Stimulated activated CD8-positive, alpha-beta memory T cell treated with anti-CD3 and anti-CD28 coated beads, Interleukin-7, amount 100 ng/mL, for 48 hours (primary cell): ENCODE results near the gene LBHD1.
"Not testable (repeated sequence)": the region's sequence is repeated elsewhere in the genome, so short reads cannot be mapped to it uniquely, and the experiment has no call there.

Source experiments
- DNase-seq, 2 donors: peaks; one replicate each; pipeline ENCODE4 v3.0.0-alpha.2; 2020; ENCODE audit warnings: low read depth in 1 of 2; ENCODE audit errors: extremely low read depth in 1 of 2

The LBHD1 gene

DNA sequence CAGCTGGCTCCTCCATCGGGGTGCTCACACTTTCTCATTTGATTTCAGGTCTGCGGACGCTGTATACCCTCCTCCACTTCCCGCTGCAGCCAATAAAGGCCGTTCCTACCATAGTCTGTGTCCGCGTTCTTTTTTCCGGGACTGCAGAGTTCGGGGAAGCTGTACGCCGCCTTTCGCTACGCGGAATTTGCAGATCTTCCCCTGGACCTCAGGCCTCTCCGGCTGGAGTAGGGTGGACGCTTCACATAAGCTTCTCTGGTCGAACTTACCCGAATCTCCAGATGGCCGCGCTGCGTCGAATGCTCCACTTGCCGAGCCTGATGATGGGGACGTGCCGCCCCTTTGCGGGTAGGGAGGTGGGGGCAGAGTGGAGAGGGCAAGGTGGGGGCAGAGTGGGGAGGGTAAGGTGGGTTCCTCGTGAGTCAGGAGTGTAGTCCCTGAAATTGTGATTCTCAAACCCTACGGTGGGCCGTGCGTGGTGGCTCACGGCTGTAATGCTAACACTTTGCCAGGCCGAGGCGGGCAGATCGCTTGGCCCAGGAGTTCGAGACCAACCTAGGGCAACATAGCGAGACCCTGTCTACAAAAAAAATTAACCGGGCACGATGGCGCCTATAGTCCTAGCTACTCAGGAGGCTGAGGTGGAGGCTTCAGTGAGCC, 6.3 kb downstream of the LBHD1 start:
- peak in 1 of 2 donors; percentile 62 for DNase-seq

DNA sequence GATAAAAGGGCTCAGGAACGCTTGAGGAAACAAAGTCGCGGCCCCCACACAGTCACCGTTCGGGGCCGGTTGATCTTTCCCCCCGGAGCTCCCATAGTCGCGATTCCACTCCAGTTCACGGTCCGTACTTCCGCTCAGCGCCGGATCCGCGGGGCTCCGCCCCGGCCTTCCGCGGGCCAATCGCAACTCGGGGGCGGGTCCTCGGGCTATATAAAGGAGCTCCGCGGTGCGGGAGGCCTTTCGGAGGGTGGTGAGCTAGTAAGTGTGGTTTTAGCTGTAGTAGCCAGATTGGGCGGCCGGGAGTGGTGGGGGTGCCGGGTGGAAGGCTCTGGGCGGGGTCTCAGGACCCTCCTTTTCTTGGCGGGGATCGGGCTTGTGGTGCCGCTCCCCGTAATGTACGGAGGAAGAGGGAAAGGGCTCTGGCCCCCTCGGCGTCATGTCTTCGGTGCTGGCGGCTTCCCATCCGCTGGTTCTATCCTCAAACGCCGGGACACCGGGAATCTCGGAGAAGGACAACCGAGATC, 6.9 kb downstream of the LBHD1 start, which contains the start of the genes C11orf98 and CSKMT:
Gene C11orf98, minus strand, starts transcription at position 136 of the 524 bp plus-strand sequence. Its CDS starts 41 bp downstream, at position 95.
Gene CSKMT, plus strand, starts transcription at position 238 of the 524 bp plus-strand sequence. CDS start 568 bp downstream, outside the sequence.
- peak; percentile 92 to 93 for DNase-seq

GRCh38 chr11:62664405-62665074, 7.5 kb downstream of the LBHD1 start:
- peak in 1 of 2 donors; percentile 44 for DNase-seq

DNA sequence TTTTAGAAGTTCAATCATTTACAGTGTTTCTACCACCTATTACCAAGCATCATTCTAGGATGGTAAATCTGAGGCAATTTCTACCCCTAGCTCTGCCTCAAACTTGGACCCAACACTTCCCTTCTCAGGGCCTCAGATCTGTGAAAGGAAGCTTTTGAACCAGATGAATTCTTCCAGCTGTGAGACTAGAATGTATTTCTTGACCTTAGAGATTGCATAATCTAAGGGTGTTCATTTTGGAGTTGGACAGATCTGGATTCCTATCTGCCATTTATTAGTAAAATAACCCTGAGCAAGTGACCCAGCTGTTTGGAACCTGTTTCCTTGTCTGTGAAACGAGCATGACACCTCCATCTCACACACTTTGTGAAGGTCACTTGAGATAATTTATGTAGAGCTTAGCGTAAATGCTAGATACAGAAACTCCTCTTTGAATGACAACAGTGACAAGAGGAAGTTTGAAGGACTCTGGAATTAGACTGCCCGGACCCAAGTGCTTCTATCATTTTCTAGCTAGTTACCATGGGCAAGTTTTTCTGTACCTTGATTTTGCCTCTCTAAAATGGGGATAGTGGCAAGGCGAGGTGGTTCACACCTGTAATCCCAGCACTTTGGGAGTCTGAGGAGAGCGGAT, 15.2 kb downstream of the LBHD1 start:
- DNase-seq = no peak

- DNase-seq = no peak
Measured at GRCh38 chr11:62654297-62654696, 17.8 kb downstream of the LBHD1 start.

DNA sequence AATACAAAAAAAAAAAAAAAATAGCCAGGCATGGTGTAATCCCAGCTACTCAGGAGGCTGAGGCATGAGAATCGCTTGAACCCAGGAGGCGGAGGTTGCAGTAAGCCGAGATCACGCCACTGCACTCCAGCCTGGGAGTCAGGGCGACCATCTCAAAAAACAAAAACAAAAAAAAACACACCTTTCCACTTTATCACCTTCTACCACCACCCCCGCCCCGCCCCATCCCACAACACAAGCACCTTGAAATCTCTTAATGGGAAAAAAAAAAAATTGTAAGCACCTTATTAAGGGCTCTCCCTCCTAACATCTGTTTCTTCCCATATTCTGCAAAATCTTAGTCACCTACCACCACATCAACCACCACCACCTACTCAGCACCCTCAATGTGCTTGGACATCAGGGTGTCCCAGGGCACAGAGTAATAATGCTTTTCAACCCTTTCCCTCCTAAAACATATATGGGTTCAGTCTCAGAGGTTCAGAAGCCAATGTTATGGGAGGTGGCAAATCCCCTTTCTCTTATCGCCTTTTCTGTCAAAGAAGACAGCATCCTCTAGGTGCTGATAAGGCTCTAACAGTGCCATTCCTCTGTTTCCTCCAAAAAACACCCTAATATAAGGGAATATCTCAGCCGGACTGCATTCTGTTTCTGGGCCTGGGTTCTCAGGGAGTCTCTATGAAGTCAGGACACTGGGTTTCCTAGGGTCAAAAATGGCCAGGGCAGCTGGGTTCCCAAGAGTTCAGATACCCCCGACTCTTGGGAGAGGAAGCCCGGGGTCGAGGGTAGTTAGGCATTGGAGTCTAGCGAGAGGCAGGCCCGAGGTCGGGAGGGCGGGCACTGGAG, 19.7 kb downstream of the LBHD1 start:
- DNase-seq = no peak

- DNase-seq = not testable (repeated sequence)
Measured at GRCh38 chr11:62650283-62650682, 21.8 kb downstream of the LBHD1 start.

DNA sequence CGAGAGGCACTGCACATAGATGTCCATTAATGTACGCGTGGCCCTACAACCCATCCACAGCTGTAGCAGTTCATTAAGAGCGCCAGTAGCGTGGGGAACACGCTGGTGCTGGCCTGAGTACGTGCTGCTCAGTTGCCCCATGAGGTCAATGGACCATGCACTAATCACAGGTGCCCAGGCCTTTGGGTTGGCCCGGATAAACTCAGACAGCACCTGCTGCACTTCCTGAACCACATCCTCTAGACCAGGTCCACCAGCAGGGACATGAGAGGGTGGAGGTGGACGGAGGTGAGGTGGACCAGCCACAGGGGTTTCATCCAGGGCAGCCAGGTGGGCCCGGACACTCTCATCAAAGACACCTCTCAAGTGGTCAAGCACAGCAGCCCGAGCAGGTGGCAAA, 22.6 kb downstream of the LBHD1 start:
- no peak for DNase-seq

DNA sequence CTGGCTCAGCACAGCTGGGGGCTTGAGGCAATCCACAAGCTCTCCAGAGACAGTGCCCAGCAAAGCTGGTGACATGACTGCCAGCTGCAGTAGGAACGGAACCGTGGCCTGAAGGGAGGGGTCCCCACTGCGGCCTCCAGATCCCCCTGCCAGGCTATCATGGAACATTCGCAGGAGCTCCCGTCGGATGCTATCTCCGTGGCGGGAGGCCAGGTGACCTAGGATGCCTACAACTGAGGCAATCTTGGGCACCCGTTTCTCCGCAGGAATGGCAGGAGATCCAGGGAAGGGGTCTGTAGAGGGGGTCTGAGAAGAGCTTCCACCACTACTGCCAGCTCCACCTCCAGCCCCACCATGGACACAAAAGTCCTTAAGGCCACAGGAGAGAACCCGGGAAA, 23.1 kb downstream of the LBHD1 start:
- no peak for DNase-seq

GRCh38 chr11:62648185-62648966, 23.7 kb downstream of the LBHD1 start:
- no peak for DNase-seq

- no peak for DNase-seq
Measured at GRCh38 chr11:62647609-62648005, 24.5 kb downstream of the LBHD1 start.

GRCh38 chr11:62646825-62647608, 25.1 kb downstream of the LBHD1 start:
- DNase-seq = no peak

DNA sequence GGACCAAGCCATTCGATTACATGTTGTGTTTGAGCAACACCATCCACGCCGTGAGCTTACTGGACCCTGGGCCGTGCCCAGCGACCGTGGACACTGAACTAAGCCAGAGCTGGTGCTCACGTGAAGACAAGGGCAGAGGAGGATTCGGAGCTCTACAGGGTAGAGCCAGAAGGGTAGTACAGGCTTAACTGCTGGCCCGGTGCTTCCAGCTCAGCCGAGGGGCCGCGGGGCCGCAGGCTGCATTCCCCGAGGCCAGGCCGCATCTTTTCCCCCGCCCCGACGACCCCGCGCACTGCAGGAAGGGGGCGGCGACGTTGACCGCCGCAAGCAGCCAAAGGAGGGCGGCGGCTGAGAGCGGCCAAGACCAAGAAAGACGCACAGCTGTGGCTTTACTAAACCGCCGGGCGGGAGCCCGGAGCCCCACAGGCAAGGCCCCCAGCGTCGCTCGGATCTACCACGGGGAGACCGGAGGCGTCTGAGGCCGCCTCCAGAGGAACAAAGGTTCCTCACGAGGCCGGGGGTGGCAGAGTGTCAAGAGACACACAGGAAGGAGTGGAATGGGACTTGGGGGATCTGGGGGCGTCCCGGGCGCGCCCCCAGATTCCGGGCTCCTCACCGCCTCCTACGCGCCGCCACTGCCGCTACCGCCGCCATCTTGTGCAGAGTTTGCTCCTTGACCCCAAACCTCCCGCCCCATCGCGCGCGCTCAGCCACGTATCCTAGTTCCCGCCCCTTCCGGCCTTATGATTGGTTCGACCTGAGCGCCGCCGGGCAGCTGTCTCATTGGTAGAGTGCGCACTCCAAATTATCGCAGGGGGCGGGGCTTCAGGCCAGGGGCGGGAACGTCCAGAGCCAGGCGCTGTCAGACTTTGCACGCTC, 25.9 kb downstream of the LBHD1 start, which contains the start of gene GANAB:
Gene GANAB, minus strand, starts transcription at position 668 of the 879 bp plus-strand sequence. Its CDS starts 14 bp downstream, at position 654.
- peak; percentile 99 for DNase-seq

- no peak for DNase-seq
Measured at GRCh38 chr11:62645671-62645945, 26.5 kb downstream of the LBHD1 start.

DNA sequence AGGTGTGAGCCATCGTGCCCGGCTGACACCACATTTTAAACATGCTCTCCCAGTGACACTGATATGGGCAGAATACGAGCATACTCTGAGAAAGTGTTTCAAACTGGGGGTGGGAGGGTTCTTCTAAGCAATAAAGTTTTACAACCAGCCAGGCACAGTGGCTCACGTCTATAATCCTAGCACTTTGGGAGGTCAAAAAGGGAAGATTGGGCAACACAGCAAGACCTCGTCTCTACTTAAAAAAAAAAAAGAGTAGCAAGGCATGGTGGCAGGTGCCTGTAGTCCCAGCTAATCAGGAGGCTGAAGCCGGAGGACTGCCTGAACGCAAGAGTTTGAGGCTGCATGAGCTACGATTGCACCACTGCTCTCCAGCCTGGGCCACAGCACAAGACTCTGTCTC, 27.8 kb downstream of the LBHD1 start:
- DNase-seq = no peak

- DNase-seq = no peak
Measured at GRCh38 chr11:62632492-62632891, 39.6 kb downstream of the LBHD1 start.

GRCh38 chr11:62627713-62628112, 44.4 kb downstream of the LBHD1 start:
- no peak for DNase-seq

DNA sequence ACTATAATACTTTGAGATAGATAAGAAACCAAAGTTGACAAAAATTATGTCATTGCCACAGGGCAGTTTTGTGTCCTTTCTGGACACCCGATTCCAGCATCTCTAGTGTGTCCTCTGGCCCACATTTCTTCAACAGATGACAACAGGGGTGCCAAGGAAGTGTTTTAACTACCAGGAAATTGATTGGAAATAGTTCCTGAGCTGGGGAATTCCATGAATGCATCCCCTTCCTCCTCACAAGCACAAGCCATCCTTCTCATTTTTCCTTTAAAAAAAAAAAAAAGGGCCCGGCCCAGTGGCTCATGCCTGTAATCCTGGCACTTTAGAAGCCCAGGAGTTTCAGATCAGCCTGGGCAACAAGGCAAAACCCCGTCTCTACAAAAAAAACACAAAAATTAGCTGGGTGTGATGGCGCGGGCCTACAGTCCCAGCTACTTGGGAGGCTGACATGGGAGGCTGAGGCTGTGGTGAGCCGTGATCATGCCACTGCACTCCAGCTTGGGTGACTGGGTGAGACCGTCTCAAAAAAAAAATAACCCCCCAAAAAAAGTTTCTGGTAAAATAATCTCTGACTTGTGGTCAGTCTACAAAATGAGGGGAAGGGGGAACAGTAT, 49.5 kb downstream of the LBHD1 start:
- DNase-seq = no peak
